ENCODE results near the gene MMP13. TPM values are rescaled to one million over a fixed set of nuclear protein-coding genes. Genes with fewer than 3 reads are reported as not detected.

Gene MMP13
- total and polyA plus RNA-seq, 2 donors (not counting 1 experiment from before 2014, with no cell fraction given), result not detected

- Histone ChIP-seq H3K9me3 (ENCODE audit: control extremely low read depth in 1 of 3, control insufficient read depth in 2 of 3, insufficient read depth in 1 of 3, low read length in 2 of 3) (no peaks in the 10 kb centered on the region), H3K27me3 (replicated peaks in 1 of 4; ENCODE audit: control extremely low read depth in 1 of 4, control insufficient read depth in 3 of 4, insufficient read depth in 4 of 4, low read length in 3 of 4) (peaks cover 0 to 3% (median 0%) of the 10 kb centered on the region in 4 experiments), H3K27ac (ENCODE audit: low read length in 2 of 2) (no peak overlapping the region), H3K79me2 (ENCODE audit: control insufficient read depth, insufficient read depth, low read length) (no peaks in the 10 kb centered on the region), H3K4me1 (ENCODE audit: control insufficient read depth in 2 of 2, insufficient read depth in 2 of 2, low read length in 2 of 2) (no peaks in the 10 kb centered on the region), H3K4me2 (replicated peaks; ENCODE audit: low read depth, low read length, poor library complexity, severe bottlenecking) (no peak overlapping the region), H3K36me3 (replicated peaks in 1 of 2; ENCODE audit: control extremely low read depth in 1 of 2, control insufficient read depth in 1 of 2, extremely low read depth in 1 of 2, insufficient read depth in 2 of 2, low read length in 1 of 2) (no peaks in the 10 kb centered on the region), H2AFZ (ENCODE audit: insufficient read depth, low read depth, low read length, poor library complexity, severe bottlenecking) (no peak overlapping the region), H3K4me3 (ENCODE audit: control extremely low read depth in 1 of 5, extremely low read depth in 1 of 5, insufficient read depth in 1 of 5, low read depth in 2 of 5, low read length in 4 of 5) (no peak overlapping the region), H4K20me1 (ENCODE audit: control insufficient read depth, insufficient read depth, low read length, poor library complexity, severe bottlenecking) (no peaks in the 10 kb centered on the region), H3K9ac (ENCODE audit: low read length) (no peak overlapping the region)
- Mint-ChIP-seq H3K4me1 (no peaks in the 10 kb centered on the region), H3K27ac (no peak overlapping the region), H3K27me3 (peaks cover 29% of the 10 kb centered on the region), H3K9me3 (ENCODE audit: insufficient read depth) (no peaks in the 10 kb centered on the region), H3K4me3 (no peak overlapping the region)
- ChIA-PET POLR2A (no interaction called here), CTCF (no interaction called here)
- WGBS (ENCODE audit: insufficient coverage), result no CpG with 5 or more reads among the region's 1 CpG
- no peak for DNase-seq
- intact Hi-C loops (cut with micrococcal nuclease), result no loop called here
- no peak for ATAC-seq (ENCODE audit: low read depth)
- TF ChIP-seq CTCF (IDR thresholded peaks at IDR 0.05) (no peak), EZH2 (IDR thresholded peaks at IDR 0.05; ENCODE audit: borderline replicate concordance, insufficient read depth, low read depth, low read length, poor library complexity, severe bottlenecking) (no peak)
Observed at GRCh38 chr11:102972853-102973252, 17.3 kb upstream of the MMP13 start.

GRCh38 chr11:102971766-102972165, 16.2 kb upstream of the MMP13 start:
- peaks cover 29% of the 10 kb centered on the region for H3K27me3 Mint-ChIP-seq
- Histone ChIP-seq H3K79me2 (ENCODE audit: control insufficient read depth, insufficient read depth, low read length) (no peaks in the 10 kb centered on the region), H4K20me1 (ENCODE audit: control insufficient read depth, insufficient read depth, low read length, poor library complexity, severe bottlenecking) (no peaks in the 10 kb centered on the region), H3K9ac (ENCODE audit: low read length) (no peak overlapping the region), H3K27me3 (replicated peaks in 1 of 4; ENCODE audit: control extremely low read depth in 1 of 4, control insufficient read depth in 3 of 4, insufficient read depth in 4 of 4, low read length in 3 of 4) (peaks cover 0 to 3% (median 0%) of the 10 kb centered on the region in 4 experiments), H3K27ac (ENCODE audit: low read length in 2 of 2) (no peak overlapping the region), H3K4me3 (ENCODE audit: control extremely low read depth in 1 of 5, extremely low read depth in 1 of 5, insufficient read depth in 1 of 5, low read depth in 2 of 5, low read length in 4 of 5) (no peak overlapping the region), H3K4me2 (replicated peaks; ENCODE audit: low read depth, low read length, poor library complexity, severe bottlenecking) (no peak overlapping the region), H2AFZ (ENCODE audit: insufficient read depth, low read depth, low read length, poor library complexity, severe bottlenecking) (no peak overlapping the region), H3K36me3 (replicated peaks in 1 of 2; ENCODE audit: control extremely low read depth in 1 of 2, control insufficient read depth in 1 of 2, extremely low read depth in 1 of 2, insufficient read depth in 2 of 2, low read length in 1 of 2) (no peaks in the 10 kb centered on the region), H3K4me1 (ENCODE audit: control insufficient read depth in 2 of 2, insufficient read depth in 2 of 2, low read length in 2 of 2) (no peaks in the 10 kb centered on the region), H3K9me3 (ENCODE audit: control extremely low read depth in 1 of 3, control insufficient read depth in 2 of 3, insufficient read depth in 1 of 3, low read length in 2 of 3) (no peaks in the 10 kb centered on the region)
- no peaks in the 10 kb centered on the region for H3K4me1 Mint-ChIP-seq
- H3K4me3 Mint-ChIP-seq, result no peak overlapping the region
- DNase-seq, result no peak
- H3K9me3 Mint-ChIP-seq (ENCODE audit: insufficient read depth), result no peaks in the 10 kb centered on the region
- ChIA-PET CTCF (no interaction called here), POLR2A (no interaction called here)
- TF ChIP-seq EZH2 (IDR thresholded peaks at IDR 0.05; ENCODE audit: borderline replicate concordance, insufficient read depth, low read depth, low read length, poor library complexity, severe bottlenecking) (no peak), CTCF (IDR thresholded peaks at IDR 0.05) (no peak)
- ATAC-seq (ENCODE audit: low read depth), result no peak
- no peak overlapping the region for H3K27ac Mint-ChIP-seq
- intact Hi-C loops (cut with micrococcal nuclease), result no loop called here

Data from B cell (primary cell).